ENCODE results near the gene CTXND1. TPM values are rescaled to one million over a fixed set of nuclear protein-coding genes. Genes with fewer than 3 reads are reported as not detected.

CTXND1 gene
- polyA plus RNA-seq, 2 of the 4 experiments (the other 2 are of a cell fraction) = not detected

DNA sequence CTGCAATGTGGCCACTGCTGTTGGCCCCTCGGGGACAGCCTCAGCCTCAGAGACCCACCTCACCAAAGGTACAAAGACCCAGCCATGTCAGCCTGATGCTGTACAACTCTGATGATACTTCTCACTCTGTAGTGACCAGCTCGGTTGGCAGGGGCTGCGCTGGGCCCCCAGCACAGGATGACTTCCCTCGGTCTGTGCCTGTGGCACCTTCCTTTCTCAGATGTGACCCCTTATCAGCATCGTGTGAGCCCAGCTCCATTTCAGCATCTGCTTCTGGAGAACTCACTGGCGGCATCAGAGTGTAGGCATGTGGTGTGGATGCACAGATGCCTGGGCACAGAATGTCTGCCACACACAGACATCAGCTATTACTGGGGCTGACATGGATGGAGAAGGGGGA lies 25.1 kb upstream of the CTXND1 start:
- no peak overlapping the region for H3K4me2 ChIP-seq
- whole genome bisulfite sequencing (ENCODE audit: missing lambda C conversion rate) = 33% methylated on average over 6 of the region's 6 CpGs
- H3K4me3 ChIP-seq = no peak overlapping the region
- FAIRE-seq (no peak), DNase-seq (ENCODE audit: low read depth in 1 of 2, low spot score in 1 of 2) (no peak), ATAC-seq (no peak)
- TF ChIP-seq, protein P1, sequence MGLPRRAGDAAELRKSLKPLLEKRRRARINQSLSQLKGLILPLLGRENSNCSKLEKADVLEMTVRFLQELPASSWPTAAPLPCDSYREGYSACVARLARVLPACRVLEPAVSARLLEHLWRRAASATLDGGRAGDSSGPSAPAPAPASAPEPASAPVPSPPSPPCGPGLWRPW (IDR thresholded peaks at IDR 0.05) = no peak
- TF ChIP-seq RARB (CRISPR knock-in tag; IDR thresholded peaks at IDR 0.05) (no peak), HOXB13 (CRISPR knock-in tag; IDR thresholded peaks at IDR 0.05; ENCODE audit: low read depth) (no peak), HOXB5 (CRISPR knock-in tag; IDR thresholded peaks at IDR 0.05) (no peak), BHLHE40 (IDR thresholded peaks at IDR 0.05; ENCODE audit: low read depth, low read length) (no peak), JUNB (IDR thresholded peaks at IDR 0.05) (no peak), SREBF2 (IDR thresholded peaks at IDR 0.05) (no peak), CBX8 (IDR thresholded peaks at IDR 0.05) (no peak)
- ChIA-PET POLR2A (no interaction called here), CTCF (interaction anchor here (1.6 kb wide), 1 partner anchor 10 kb away, joined by 4 read pairs; no protein-coding TSS in a partner anchor)
- no peak overlapping the region for H3K27ac ChIP-seq
- peaks cover 3% of the 10 kb centered on the region; the same call in 1 of the 3 replicates for H3K9me3 ChIP-seq
- H3K4me1 ChIP-seq = no peaks in the 10 kb centered on the region; the same call in 2 of the 3 replicates

GRCh38 chr15:80275961-80276360 lies 23.9 kb upstream of the CTXND1 start:
- ATAC-seq (peak; percentile 60 to 64; a peak in 5 of 6 replicates), FAIRE-seq (no peak), DNase-seq (ENCODE audit: low read depth in 1 of 2, low spot score in 1 of 2) (peak; percentile 48)
- Histone ChIP-seq H3K27ac (no peak overlapping the region), H3K4me2 (no peak overlapping the region), H3K4me3 (no peak overlapping the region), H3K9me3 (peaks cover 3% of the 10 kb centered on the region; the same call in 1 of the 3 replicates), H3K4me1 (no peaks in the 10 kb centered on the region; the same call in 2 of the 3 replicates)
- 50% methylated on average over 3 of the region's 3 CpGs for WGBS (ENCODE audit: missing lambda C conversion rate)
- ChIA-PET POLR2A (no interaction called here), CTCF (interaction anchor here (1.6 kb wide), 1 partner anchor 11 kb away, joined by 4 read pairs; no protein-coding TSS in a partner anchor)
- TF ChIP-seq CTCF (IDR thresholded peaks at IDR 0.05) = no peak
- no peak for TF ChIP-seq RFX5 (IDR thresholded peaks at IDR 0.05)
- TF ChIP-seq EHF (CRISPR knock-in tag; IDR thresholded peaks at IDR 0.05) = no peak
- TF ChIP-seq ZSCAN20 (CRISPR knock-in tag; IDR thresholded peaks at IDR 0.05) = no peak
- no peak for TF ChIP-seq FOSL2 (IDR thresholded peaks at IDR 0.05)
- peak; percentile 55 for TF ChIP-seq FOSL2 (CRISPR knock-in tag; IDR thresholded peaks at IDR 0.05)
- no peak for TF ChIP-seq MAFK (IDR thresholded peaks at IDR 0.05; ENCODE audit: partially characterized antibody)
- TF ChIP-seq MYC (IDR thresholded peaks at IDR 0.05; ENCODE audit: borderline replicate concordance, low read length) = no peak

DNA sequence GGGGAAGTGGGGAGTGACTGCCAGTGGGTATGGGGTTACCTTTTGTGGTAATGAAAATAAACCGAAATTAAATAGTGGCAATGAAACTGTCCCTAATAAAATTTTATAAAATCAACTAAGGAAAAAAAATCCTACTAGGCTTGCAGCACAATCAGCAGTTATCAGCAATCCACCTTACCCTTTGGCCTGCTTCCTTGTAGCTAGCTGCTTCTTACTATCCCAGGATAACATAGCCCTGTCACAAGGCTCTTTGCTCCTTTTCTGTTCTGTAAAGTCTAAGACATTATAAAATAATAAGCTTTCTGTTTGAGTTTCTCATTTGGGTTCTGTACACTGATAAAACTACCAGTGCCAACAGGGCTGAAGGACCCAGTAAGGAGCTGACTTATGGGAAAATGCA lies 23.0 kb upstream of the CTXND1 start:
- no peak overlapping the region for H3K4me2 ChIP-seq
- TF ChIP-seq ZFP36 (IDR thresholded peaks at IDR 0.05; ENCODE audit: borderline replicate concordance, partially characterized antibody) (no peak), SREBF2 (IDR thresholded peaks at IDR 0.05) (no peak), RFX5 (IDR thresholded peaks at IDR 0.05) (no peak), NPAS2 (CRISPR knock-in tag; IDR thresholded peaks at IDR 0.05; ENCODE audit: borderline replicate concordance) (no peak), JUNB (IDR thresholded peaks at IDR 0.05) (no peak), NFE2L2 (conservative IDR thresholded peaks at IDR 0.05; ENCODE audit: low read length) (no peak), MAZ (IDR thresholded peaks at IDR 0.05; ENCODE audit: borderline replicate concordance, low read depth, low read length) (no peak), FOSL2 (IDR thresholded peaks at IDR 0.05) (no peak), FOSL2 (CRISPR knock-in tag; IDR thresholded peaks at IDR 0.05) (no peak), MAFK (IDR thresholded peaks at IDR 0.05; ENCODE audit: partially characterized antibody) (no peak), ESRRA (IDR thresholded peaks at IDR 0.05; ENCODE audit: borderline replicate concordance, low read length) (no peak)
- TF ChIP-seq, protein P2, sequence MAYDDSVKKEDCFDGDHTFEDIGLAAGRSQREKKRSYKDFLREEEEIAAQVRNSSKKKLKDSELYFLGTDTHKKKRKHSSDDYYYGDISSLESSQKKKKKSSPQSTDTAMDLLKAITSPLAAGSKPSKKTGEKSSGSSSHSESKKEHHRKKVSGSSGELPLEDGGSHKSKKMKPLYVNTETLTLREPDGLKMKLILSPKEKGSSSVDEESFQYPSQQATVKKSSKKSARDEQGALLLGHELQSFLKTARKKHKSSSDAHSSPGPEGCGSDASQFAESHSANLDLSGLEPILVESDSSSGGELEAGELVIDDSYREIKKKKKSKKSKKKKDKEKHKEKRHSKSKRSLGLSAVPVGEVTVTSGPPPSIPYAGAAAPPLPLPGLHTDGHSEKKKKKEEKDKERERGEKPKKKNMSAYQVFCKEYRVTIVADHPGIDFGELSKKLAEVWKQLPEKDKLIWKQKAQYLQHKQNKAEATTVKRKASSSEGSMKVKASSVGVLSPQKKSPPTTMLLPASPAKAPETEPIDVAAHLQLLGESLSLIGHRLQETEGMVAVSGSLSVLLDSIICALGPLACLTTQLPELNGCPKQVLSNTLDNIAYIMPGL (CRISPR knock-in tag; IDR thresholded peaks at IDR 0.05; ENCODE audit: borderline replicate concordance) = no peak
- TF ChIP-seq, protein P3, sequence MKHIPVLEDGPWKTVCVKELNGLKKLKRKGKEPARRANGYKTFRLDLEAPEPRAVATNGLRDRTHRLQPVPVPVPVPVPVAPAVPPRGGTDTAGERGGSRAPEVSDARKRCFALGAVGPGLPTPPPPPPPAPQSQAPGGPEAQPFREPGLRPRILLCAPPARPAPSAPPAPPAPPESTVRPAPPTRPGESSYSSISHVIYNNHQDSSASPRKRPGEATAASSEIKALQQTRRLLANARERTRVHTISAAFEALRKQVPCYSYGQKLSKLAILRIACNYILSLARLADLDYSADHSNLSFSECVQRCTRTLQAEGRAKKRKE (CRISPR knock-in tag; IDR thresholded peaks at IDR 0.05; ENCODE audit: low read depth) = no peak
- 13% methylated on average over 1 of the region's 1 CpG for WGBS (ENCODE audit: missing lambda C conversion rate)
- no peaks in the 10 kb centered on the region; the same call in 2 of the 3 replicates for H3K4me1 ChIP-seq
- H3K27ac ChIP-seq = no peak overlapping the region
- no peak overlapping the region for H3K4me3 ChIP-seq
- CTCF ChIA-PET = interaction anchor here (0.8 to 1.3 kb wide), 2 partner anchors 10 to 471 kb away, joined by 3 read pairs; no protein-coding TSS in a partner anchor
- POLR2A ChIA-PET = no interaction called here
- peaks cover 3% of the 10 kb centered on the region; the same call in 1 of the 3 replicates for H3K9me3 ChIP-seq
- no peak for ATAC-seq
- no peak for DNase-seq (ENCODE audit: low read depth in 1 of 2, low spot score in 1 of 2)
- no peak for FAIRE-seq
